Epithelial cell of alveolus of lung (primary cell): ENCODE results near the gene IPPK. TPM values are rescaled to one million over a fixed set of nuclear protein-coding genes. Genes with fewer than 3 reads are reported as not detected.

ENCODE experiments used
- total RNA-seq: library from RNA; depleted of rRNA; stranded (reverse); fragments of >200 nt; gene quantifications from 2 replicates; pipeline ENCODE4 v1.2.1, GENCODE V29; 2015

IPPK gene
- total RNA-seq, result 7.8 and 9.2 TPM in 2 replicates

GRCh38 chr9:92669890-92670708 lies at the start of gene IPPK:
TSS of gene IPPK (minus strand) at chr9:92670131. CDS start at chr9:92669988, 143 bp downstream.

Other genes starting within 250 kb of the IPPK start
- not detected in 2 replicates for gene OMD, start 245.7 kb downstream of the IPPK start, total RNA-seq
- not detected in 2 replicates for gene ASPN, start 187.6 kb downstream of the IPPK start, total RNA-seq
- 0.39 and 2.2 TPM in 2 replicates for gene ECM2, start 134.1 kb downstream of the IPPK start, total RNA-seq
- gene BICD2, start 94.7 kb upstream of the IPPK start, total RNA-seq, result 28.8 and 36.9 TPM in 2 replicates
- 5.2 and 10.3 TPM in 2 replicates for gene ZNF484, start 207.9 kb upstream of the IPPK start, total RNA-seq